Measurements from ENCODE around the gene ANKRD12.
A peak's percentile ranks its signal among the peaks of the same experiment; 100 is the strongest.

ANKRD12 gene

GRCh38 chr18:9323750-9324445 lies 187.3 kb downstream of the ANKRD12 start:
- no peaks in the 10 kb centered on the region for H3K36me3 ChIP-seq (ENCODE audit: control insufficient read depth, insufficient read depth, low read length)
- H3K4me2 ChIP-seq (ENCODE audit: low read length), result no peak overlapping the region
- H3K27me3 ChIP-seq (ENCODE audit: control insufficient read depth, insufficient read depth, low read length), result no peaks in the 10 kb centered on the region
- no peaks in the 10 kb centered on the region for H3K4me1 ChIP-seq
- no peaks in the 10 kb centered on the region for H3K79me2 ChIP-seq
- H3K9me3 ChIP-seq (ENCODE audit: control insufficient read depth, low read length), result no peaks in the 10 kb centered on the region
- H3K27ac ChIP-seq, result no peak overlapping the region
- no peak overlapping the region for H2AFZ ChIP-seq
- H3K4me3 ChIP-seq (ENCODE audit: low read depth, low read length), result no peak overlapping the region
- TF ChIP-seq, protein P1, sequence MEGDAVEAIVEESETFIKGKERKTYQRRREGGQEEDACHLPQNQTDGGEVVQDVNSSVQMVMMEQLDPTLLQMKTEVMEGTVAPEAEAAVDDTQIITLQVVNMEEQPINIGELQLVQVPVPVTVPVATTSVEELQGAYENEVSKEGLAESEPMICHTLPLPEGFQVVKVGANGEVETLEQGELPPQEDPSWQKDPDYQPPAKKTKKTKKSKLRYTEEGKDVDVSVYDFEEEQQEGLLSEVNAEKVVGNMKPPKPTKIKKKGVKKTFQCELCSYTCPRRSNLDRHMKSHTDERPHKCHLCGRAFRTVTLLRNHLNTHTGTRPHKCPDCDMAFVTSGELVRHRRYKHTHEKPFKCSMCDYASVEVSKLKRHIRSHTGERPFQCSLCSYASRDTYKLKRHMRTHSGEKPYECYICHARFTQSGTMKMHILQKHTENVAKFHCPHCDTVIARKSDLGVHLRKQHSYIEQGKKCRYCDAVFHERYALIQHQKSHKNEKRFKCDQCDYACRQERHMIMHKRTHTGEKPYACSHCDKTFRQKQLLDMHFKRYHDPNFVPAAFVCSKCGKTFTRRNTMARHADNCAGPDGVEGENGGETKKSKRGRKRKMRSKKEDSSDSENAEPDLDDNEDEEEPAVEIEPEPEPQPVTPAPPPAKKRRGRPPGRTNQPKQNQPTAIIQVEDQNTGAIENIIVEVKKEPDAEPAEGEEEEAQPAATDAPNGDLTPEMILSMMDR (IDR thresholded peaks at IDR 0.05), result no peak
- H3K9ac ChIP-seq, result no peak overlapping the region

DNA sequence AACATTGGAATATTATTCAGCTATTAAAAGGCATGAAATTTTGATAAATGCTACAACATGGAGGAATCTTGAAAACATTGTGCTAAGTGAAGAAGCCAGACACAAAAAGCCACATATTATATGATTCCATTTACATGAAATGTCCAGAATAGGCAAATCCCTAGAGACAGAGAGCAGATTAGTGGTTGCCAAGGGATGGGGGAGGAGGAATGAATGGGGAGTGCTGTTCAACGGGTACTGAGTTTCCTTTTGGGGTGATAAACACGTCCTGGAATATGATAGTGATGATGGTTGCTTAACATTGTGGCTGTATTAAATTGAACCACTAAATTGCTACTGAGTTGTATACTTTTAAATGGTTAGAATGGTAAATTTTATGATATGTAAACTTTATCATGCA lies 189.1 kb downstream of the ANKRD12 start:
- no peaks in the 10 kb centered on the region for H3K27me3 ChIP-seq (ENCODE audit: control insufficient read depth, insufficient read depth, low read length)
- no peaks in the 10 kb centered on the region for H3K79me2 ChIP-seq
- H3K9ac ChIP-seq, result no peak overlapping the region
- no peak overlapping the region for H3K4me2 ChIP-seq (ENCODE audit: low read length)
- H2AFZ ChIP-seq, result no peak overlapping the region
- TF ChIP-seq, protein P1 (IDR thresholded peaks at IDR 0.05), result no peak
- H3K27ac ChIP-seq, result no peak overlapping the region
- H3K4me3 ChIP-seq (ENCODE audit: low read depth, low read length), result no peak overlapping the region
- no peaks in the 10 kb centered on the region for H3K9me3 ChIP-seq (ENCODE audit: control insufficient read depth, low read length)
- H3K4me1 ChIP-seq, result no peaks in the 10 kb centered on the region
- no peaks in the 10 kb centered on the region for H3K36me3 ChIP-seq (ENCODE audit: control insufficient read depth, insufficient read depth, low read length)

GRCh38 chr18:9328776-9329175 lies 192.2 kb downstream of the ANKRD12 start:
- Histone ChIP-seq H3K4me3 (ENCODE audit: low read depth, low read length) (no peak overlapping the region), H3K36me3 (ENCODE audit: control insufficient read depth, insufficient read depth, low read length) (no peaks in the 10 kb centered on the region), H3K9ac (no peak overlapping the region), H3K27ac (no peak overlapping the region), H3K4me2 (ENCODE audit: low read length) (no peak overlapping the region), H3K79me2 (no peaks in the 10 kb centered on the region), H2AFZ (no peak overlapping the region), H3K9me3 (ENCODE audit: control insufficient read depth, low read length) (no peaks in the 10 kb centered on the region), H3K4me1 (no peaks in the 10 kb centered on the region), H3K27me3 (ENCODE audit: control insufficient read depth, insufficient read depth, low read length) (no peaks in the 10 kb centered on the region)
- TF ChIP-seq, protein P1 (IDR thresholded peaks at IDR 0.05), result no peak

GRCh38 chr18:9329471-9329870 lies 192.9 kb downstream of the ANKRD12 start:
- no peaks in the 10 kb centered on the region for H3K9me3 ChIP-seq (ENCODE audit: control insufficient read depth, low read length)
- no peaks in the 10 kb centered on the region for H3K36me3 ChIP-seq (ENCODE audit: control insufficient read depth, insufficient read depth, low read length)
- H3K9ac ChIP-seq, result no peak overlapping the region
- TF ChIP-seq, protein P1 (IDR thresholded peaks at IDR 0.05), result no peak
- H2AFZ ChIP-seq, result no peak overlapping the region
- no peaks in the 10 kb centered on the region for H3K79me2 ChIP-seq
- H3K4me3 ChIP-seq (ENCODE audit: low read depth, low read length), result no peak overlapping the region
- H3K27ac ChIP-seq, result no peak overlapping the region
- H3K27me3 ChIP-seq (ENCODE audit: control insufficient read depth, insufficient read depth, low read length), result no peaks in the 10 kb centered on the region
- H3K4me1 ChIP-seq, result no peaks in the 10 kb centered on the region
- no peak overlapping the region for H3K4me2 ChIP-seq (ENCODE audit: low read length)

DNA sequence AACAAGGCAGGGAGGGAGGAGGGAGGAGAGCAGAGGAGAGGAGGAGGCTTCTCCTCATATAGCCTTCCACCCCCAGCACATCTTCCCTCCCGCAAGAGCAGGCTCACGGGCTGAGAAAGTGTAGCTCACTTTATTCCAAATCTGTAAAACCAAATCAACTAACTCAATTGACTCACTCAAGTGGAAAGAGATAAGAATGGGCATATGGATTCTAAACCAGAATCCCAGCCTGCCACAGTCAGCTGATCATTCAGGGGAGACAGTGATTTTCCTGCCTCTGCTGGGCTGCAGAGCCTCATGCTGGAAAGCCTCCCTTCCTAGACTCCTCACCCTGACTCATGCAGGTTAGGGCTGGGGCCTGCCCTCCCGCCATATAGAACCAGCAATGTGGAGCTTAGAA lies 193.8 kb downstream of the ANKRD12 start:
- Histone ChIP-seq H3K4me2 (ENCODE audit: low read length) (no peak overlapping the region), H3K4me3 (ENCODE audit: low read depth, low read length) (no peak overlapping the region), H3K79me2 (no peaks in the 10 kb centered on the region), H2AFZ (peak overlapping the region; percentile 35), H3K9me3 (ENCODE audit: control insufficient read depth, low read length) (no peaks in the 10 kb centered on the region), H3K27ac (no peak overlapping the region), H3K36me3 (ENCODE audit: control insufficient read depth, insufficient read depth, low read length) (no peaks in the 10 kb centered on the region), H3K9ac (no peak overlapping the region), H3K4me1 (peaks cover 4% of the 10 kb centered on the region), H3K27me3 (ENCODE audit: control insufficient read depth, insufficient read depth, low read length) (no peaks in the 10 kb centered on the region)
- TF ChIP-seq, protein P1 (IDR thresholded peaks at IDR 0.05), result no peak

Data from parathyroid adenoma (tissue), 2 donors.